IMR-90 (cell line): ENCODE measurements around the gene RNASE12. TPM values are rescaled to one million over a fixed set of nuclear protein-coding genes. Genes with fewer than 3 reads are reported as not detected.

Experiments used
- ATAC-seq: fragments of 200-7000 bp; cut with Tn5 transposase; 2 replicates; pipeline ENCODE4 v1.9.1; 2020; ENCODE audit warnings: low read depth, mild to moderate bottlenecking, moderate library complexity
- BruUV-seq: library from RNA; stranded (reverse); fragments of 400-500 nt; replicated peaks from 2 replicates; lab custom pipeline; 2021; lab: Mats Ljungman, UMichigan
- CTCF ChIA-PET: fragments of 300-600 bp; formaldehyde crosslinking; extraction: SDS; loops from one replicate; lab custom pipeline; 2021; ENCODE audit warnings: antibody characterized with exemption; lab: Yijun Ruan, JAX
- POLR2A ChIA-PET: fragments of 300-600 bp; sonication (Branson Sonifier 250); formaldehyde crosslinking; loops from one replicate; lab custom pipeline; 2022; ENCODE audit warnings: antibody characterized with exemption; ENCODE audit not compliant: unreplicated experiment; lab: Charles Lee
- DNase-seq: peaks from one replicate; pipeline ENCODE4 v3.0.0; 2013
- H2AFZ ChIP-seq: replicated peaks from 2 replicates; pipeline ENCODE3; 2013; ENCODE audit warnings: low read length, mild to moderate bottlenecking; ENCODE audit not compliant: poor library complexity
- H2AK5ac ChIP-seq: 2 replicates; pipeline ENCODE4 v1.6.1; 2013; ENCODE audit warnings: low read depth, low read length, inconsistent platforms
- H2AK9ac ChIP-seq: replicated peaks from 2 replicates; pipeline ENCODE3; 2013; ENCODE audit warnings: mild to moderate bottlenecking, low read depth, low read length, moderate library complexity; ENCODE audit not compliant: poor library complexity
- H2BK120ac ChIP-seq: 2 replicates; pipeline ENCODE4 v1.6.1; 2013; ENCODE audit warnings: low read depth, low read length, inconsistent platforms
- H2BK15ac ChIP-seq: 3 replicates; pipeline ENCODE4 v1.6.1; 2013; ENCODE audit warnings: low read depth, low read length, inconsistent platforms
- H2BK20ac ChIP-seq: 2 replicates; pipeline ENCODE4 v1.6.1; 2013; ENCODE audit warnings: low read depth, mild to moderate bottlenecking, inconsistent platforms, low read length, moderate library complexity
- H2BK5ac ChIP-seq: 2 replicates; pipeline ENCODE4 v1.6.1; 2013; ENCODE audit warnings: mild to moderate bottlenecking, low read depth, low read length, inconsistent platforms; ENCODE audit not compliant: poor library complexity, severe bottlenecking
- H3K14ac ChIP-seq: replicated peaks from 2 replicates; pipeline ENCODE4 v1.6.1; 2013; ENCODE audit warnings: low read depth, low read length, inconsistent platforms
- H3K18ac ChIP-seq: 2 replicates; pipeline ENCODE4 v1.6.1; 2013; ENCODE audit warnings: low read depth, low read length, control low read depth
- H3K23ac ChIP-seq: 2 replicates; pipeline ENCODE4 v1.6.1; 2013; ENCODE audit warnings: low read depth, low read length, inconsistent platforms
- H3K27ac ChIP-seq: 2 replicates; pipeline ENCODE4 v1.5.1; 2013; ENCODE audit warnings: mild to moderate bottlenecking, control low read depth, low read length; ENCODE audit not compliant: insufficient read depth
- H3K27me3 ChIP-seq: 2 replicates; pipeline ENCODE4 v1.6.1; 2013; ENCODE audit warnings: low read length; ENCODE audit not compliant: control insufficient read depth, insufficient read depth
- H3K36me3 ChIP-seq: 2 replicates; pipeline ENCODE4 v1.6.1; 2013; ENCODE audit warnings: low read length, mixed read lengths; ENCODE audit not compliant: control insufficient read depth, insufficient read depth
- H3K4ac ChIP-seq: 2 replicates; pipeline ENCODE4 v1.6.1; 2013; ENCODE audit warnings: low read depth, low read length, inconsistent platforms
- H3K4me1 ChIP-seq: 2 replicates; pipeline ENCODE4 v1.6.1; 2013; ENCODE audit warnings: low read length, mixed read lengths; ENCODE audit not compliant: control insufficient read depth, insufficient read depth
- H3K4me2 ChIP-seq: 2 replicates; pipeline ENCODE4 v1.6.1; 2013; ENCODE audit warnings: low read depth, mild to moderate bottlenecking, control low read depth, low read length, moderate library complexity
- H3K4me3 ChIP-seq: 2 replicates; pipeline ENCODE4 v1.5.1; 2013; ENCODE audit warnings: low read depth, mild to moderate bottlenecking, control low read depth, low read length, moderate library complexity; ENCODE audit not compliant: insufficient read depth
- H3K56ac ChIP-seq: 2 replicates; pipeline ENCODE4 v1.6.1; 2013; ENCODE audit warnings: low read length, inconsistent platforms; ENCODE audit not compliant: insufficient read depth; ENCODE audit errors: extremely low read depth
- H3K79me1 ChIP-seq, 2 experiments: 2 replicates each; pipeline ENCODE4 v1.6.1; 2013; ENCODE audit warnings: low read length in 2 of 2, inconsistent platforms in 1 of 2, low read depth in 1 of 2
- H3K9ac ChIP-seq: 2 replicates; pipeline ENCODE4 v1.6.1; 2013; ENCODE audit warnings: low read depth, low read length, control low read depth
- H3K9me1 ChIP-seq: 2 replicates; pipeline ENCODE4 v1.6.1; 2013; ENCODE audit warnings: low read length, inconsistent platforms; ENCODE audit not compliant: insufficient read depth
- H3K9me3 ChIP-seq: 2 replicates; pipeline ENCODE4 v1.6.1; 2013; ENCODE audit warnings: low read length; ENCODE audit not compliant: control insufficient read depth, insufficient read depth
- H4K20me1 ChIP-seq: 2 replicates; pipeline ENCODE4 v1.6.1; 2013; ENCODE audit warnings: low read length, inconsistent platforms; ENCODE audit not compliant: insufficient read depth
- H4K5ac ChIP-seq: 2 replicates; pipeline ENCODE4 v1.6.1; 2013; ENCODE audit warnings: mild to moderate bottlenecking, low read depth, low read length, control low read depth
- H4K8ac ChIP-seq, 2 experiments: 2 replicates each; pipeline ENCODE4 v1.6.1; 2013; ENCODE audit warnings: low read depth in 2 of 2, low read length in 2 of 2, control low read depth in 1 of 2, inconsistent platforms in 1 of 2
- H4K91ac ChIP-seq: 2 replicates; pipeline ENCODE4 v1.6.1; 2013; ENCODE audit warnings: low read depth, low read length, inconsistent platforms; ENCODE audit not compliant: insufficient read depth
- BHLHE40 ChIP-seq: fragments of 150-350 bp; IDR thresholded peaks from 2 replicates; pipeline ENCODE4 v1.6.1; 2016; ENCODE audit warnings: mild to moderate bottlenecking, low read depth, low read length
- CEBPB ChIP-seq: IDR thresholded peaks from 2 replicates; pipeline ENCODE4 v1.6.1; 2012; ENCODE audit warnings: low read depth, low read length, improper control_type of control experiment
- CHD1 ChIP-seq: IDR thresholded peaks from 2 replicates; pipeline ENCODE4 v1.6.1; 2012; ENCODE audit warnings: low read depth, low read length, improper control_type of control experiment
- CTCF ChIP-seq: conservative IDR thresholded peaks from 2 replicates; pipeline ENCODE4 v1.5.1; 2012; ENCODE audit warnings: mild to moderate bottlenecking, low read depth, low read length, improper control_type of control experiment
- ELK1 ChIP-seq: fragments of 150-350 bp; IDR thresholded peaks from 2 replicates; pipeline ENCODE4 v1.6.1; 2016; ENCODE audit warnings: low read depth, mild to moderate bottlenecking, low read length, moderate library complexity, borderline replicate concordance
- FOS ChIP-seq: fragments of 150-350 bp; IDR thresholded peaks from 2 replicates; pipeline ENCODE4 v1.6.1; 2016; ENCODE audit warnings: low read depth, low read length
- MAFK ChIP-seq: IDR thresholded peaks from 2 replicates; pipeline ENCODE4 v1.6.1; 2012; ENCODE audit warnings: low read depth, low read length, improper control_type of control experiment
- MAZ ChIP-seq: IDR thresholded peaks from 2 replicates; pipeline ENCODE4 v1.6.1; 2012; ENCODE audit warnings: low read depth, mild to moderate bottlenecking, low read length, improper control_type of control experiment, moderate library complexity, borderline replicate concordance
- MXI1 ChIP-seq: IDR thresholded peaks from 2 replicates; pipeline ENCODE4 v1.6.1; 2012; ENCODE audit warnings: low read depth, mild to moderate bottlenecking, low read length, moderate library complexity, borderline replicate concordance
- NFE2L2 ChIP-seq: fragments of 150-350 bp; IDR thresholded peaks from 2 replicates; pipeline ENCODE4 v1.6.1; 2016; ENCODE audit warnings: low read depth, mild to moderate bottlenecking, low read length
- POLR2A ChIP-seq: IDR thresholded peaks from 2 replicates; pipeline ENCODE4 v1.6.1; 2012; ENCODE audit warnings: mild to moderate bottlenecking, low read depth, low read length
- RAD21 ChIP-seq: IDR thresholded peaks from 2 replicates; pipeline ENCODE4 v1.6.1; 2012; ENCODE audit warnings: low read length, improper control_type of control experiment
- RCOR1 ChIP-seq: IDR thresholded peaks from 2 replicates; pipeline ENCODE4 v1.6.1; 2012; ENCODE audit warnings: mild to moderate bottlenecking, low read length, improper control_type of control experiment; ENCODE audit not compliant: insufficient replicate concordance
- RFX5 ChIP-seq: IDR thresholded peaks from 2 replicates; pipeline ENCODE4 v1.8.0; 2012; ENCODE audit warnings: low read depth, mild to moderate bottlenecking, low read length, moderate library complexity
- SMC3 ChIP-seq: fragments of 150-350 bp; IDR thresholded peaks from 2 replicates; pipeline ENCODE4 v1.6.1; 2016; ENCODE audit warnings: low read depth, mild to moderate bottlenecking, antibody characterized with exemption, low read length, moderate library complexity
- USF2 ChIP-seq: fragments of 150-350 bp; IDR thresholded peaks from 2 replicates; pipeline ENCODE4 v1.6.1; 2017; ENCODE audit warnings: mild to moderate bottlenecking, antibody characterized with exemption, low read length, low read depth
- WGBS, 2 experiments: methylation state at CpG; one replicate each; pipeline versions ENCODE4 v1.1.5 to v1.1.7; 2013; ENCODE audit warnings: missing lambda C conversion rate in 2 of 2; ENCODE audit not compliant: insufficient read length in 1 of 2; ENCODE audit errors: extremely low coverage in 2 of 2; 5-methylcytosine and 5-hydroxymethylcytosine counted together
- dilution Hi-C: fragments of 300-500 bp; cut with HindIII; formaldehyde crosslinking; loops from one replicate; pipeline ENCODE4 v1.14.3; 2018; ENCODE audit warnings: low sequenced_read_pairs; ENCODE audit not compliant: unreplicated experiment
- in situ Hi-C: fragments of 300-500 bp; cut with MboI; formaldehyde crosslinking; loops from 3 replicates; pipeline ENCODE4 v1.14.3; 2019; ENCODE audit warnings: low sequenced_read_pairs, inconsistent platforms, mixed read lengths
- intact Hi-C: fragments of 100-400 bp; cut with micrococcal nuclease; formaldehyde crosslinking; loops from 2 replicates; pipeline ENCODE4 v1.10.0; 2022
- polyA plus RNA-seq, 3 experiments: library from polyadenylated mRNA; depleted of rRNA; stranded (reverse); fragments of >200 nt; gene quantifications; 2 replicates each; pipeline ENCODE4 v1.2.3, GENCODE V29; 2012; ENCODE audit warnings: low replicate concordance in 1 of 3
- total RNA-seq: library from RNA; depleted of rRNA; stranded (reverse); fragments of >200 nt; gene quantifications from 2 replicates; pipeline ENCODE4 v1.2.3, GENCODE V29; 2012

RNASE12 gene
- total and polyA plus RNA-seq, 2 of the 4 experiments (the other 2 are of a cell fraction), result not detected

DNA sequence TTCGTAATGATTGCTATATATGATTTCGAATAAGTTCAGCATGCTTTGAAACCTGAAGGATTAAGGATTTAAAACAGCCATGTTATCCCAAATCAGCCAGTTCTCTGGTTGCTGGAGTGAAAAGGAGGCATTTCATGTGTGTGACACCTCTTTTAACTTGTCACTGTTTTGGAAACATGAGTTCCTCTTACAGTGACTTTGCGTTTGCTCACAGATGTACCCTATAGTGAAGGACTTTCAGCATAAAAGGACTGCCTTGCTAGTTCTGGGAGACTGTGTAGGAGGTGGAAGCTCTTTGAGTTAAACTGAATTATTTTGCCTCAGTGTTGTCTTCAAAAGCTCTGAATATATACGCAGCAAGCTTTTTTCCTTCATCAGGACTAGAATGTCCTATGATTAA lies 10.9 kb downstream of the RNASE12 start:
- intact Hi-C loops, result no loop called here
- ATAC-seq (no peak), DNase-seq (no peak)
- no peak overlapping the region for H2AK5ac ChIP-seq
- in situ Hi-C loops, result no loop called here
- no peak overlapping the region for H3K27ac ChIP-seq
- no peaks in the 10 kb centered on the region for H3K9me1 ChIP-seq
- ChIA-PET CTCF (no interaction called here), POLR2A (no interaction called here)
- no peak overlapping the region for H3K18ac ChIP-seq
- no peak overlapping the region for H2AK9ac ChIP-seq
- no peak overlapping the region for H3K23ac ChIP-seq
- no peaks in the 10 kb centered on the region for H3K36me3 ChIP-seq
- H2BK15ac ChIP-seq, result no peak overlapping the region
- H3K4me2 ChIP-seq, result no peak overlapping the region
- H4K5ac ChIP-seq, result no peak overlapping the region
- H3K4me3 ChIP-seq, result no peak overlapping the region
- H3K56ac ChIP-seq, result no peak overlapping the region
- no peak overlapping the region for H2BK120ac ChIP-seq
- no peak overlapping the region for H3K14ac ChIP-seq
- no peak overlapping the region for H2BK20ac ChIP-seq
- no peak overlapping the region for H2BK5ac ChIP-seq
- dilution Hi-C loops, result no loop called here
- BruUV-seq, result no TSS peak
- no peaks in the 10 kb centered on the region for H3K4me1 ChIP-seq
- no CpG with 5 or more reads among the region's 4 CpGs for WGBS, 2 experiments
- H3K9ac ChIP-seq, result no peak overlapping the region
- H4K8ac ChIP-seq, result no peak overlapping the region
- TF ChIP-seq RFX5, result no peak
- TF ChIP-seq CHD1, result no peak
- TF ChIP-seq NFE2L2, result no peak
- no peak for TF ChIP-seq CEBPB
- TF ChIP-seq USF2, result no peak
- TF ChIP-seq POLR2A, result no peak
- TF ChIP-seq FOS, result no peak
- TF ChIP-seq ELK1, result no peak
- no peak for TF ChIP-seq SMC3
- no peak for TF ChIP-seq CTCF
- TF ChIP-seq MAZ, result no peak
- TF ChIP-seq MAFK, result no peak
- no peak for TF ChIP-seq BHLHE40
- TF ChIP-seq RAD21, result no peak
- TF ChIP-seq MXI1, result no peak
- no peak for TF ChIP-seq RCOR1
- no peak overlapping the region for H3K4ac ChIP-seq
- no peaks in the 10 kb centered on the region for H4K20me1 ChIP-seq
- no peak overlapping the region for H2AFZ ChIP-seq
- no peaks in the 10 kb centered on the region for H3K79me1 ChIP-seq
- peaks cover 2% of the 10 kb centered on the region; the same call in 1 of the 2 replicates for H3K27me3 ChIP-seq
- H3K9me3 ChIP-seq, result no peaks in the 10 kb centered on the region
- no peak overlapping the region for H4K91ac ChIP-seq
